ENCODE data around the gene CXADR. TPM values are rescaled to one million over a fixed set of nuclear protein-coding genes. Genes with fewer than 3 reads are reported as not detected.

Gene CXADR
- total RNA-seq, 3 donors from 2014 or later: 31.5 to 85.9 (median 85.4) TPM

GRCh38 chr21:17560377-17561025 is 47.7 kb downstream of the CXADR start:
- Histone ChIP-seq H3K36me3 (ENCODE audit: low read depth) (no peaks in the 10 kb centered on the region), H3K4me3 (no peak overlapping the region), H3K4me1 (ENCODE audit: low read depth) (no peaks in the 10 kb centered on the region), H3K9me3 (no peaks in the 10 kb centered on the region)
- intact Hi-C loops (cut with DNase I, micrococcal nuclease): no loop called here
- no peak for TF ChIP-seq CTCF (IDR thresholded peaks at IDR 0.05)
- DNase-seq: no peak
- no peak for ATAC-seq

- DNase-seq: no peak
- Histone ChIP-seq H3K4me1 (ENCODE audit: low read depth) (no peaks in the 10 kb centered on the region), H3K4me3 (no peak overlapping the region), H3K36me3 (ENCODE audit: low read depth) (no peaks in the 10 kb centered on the region), H3K9me3 (no peaks in the 10 kb centered on the region)
- intact Hi-C loops (cut with DNase I, micrococcal nuclease): no loop called here
- TF ChIP-seq CTCF (IDR thresholded peaks at IDR 0.05): no peak
- no peak for ATAC-seq
Observed at GRCh38 chr21:17570786-17571185, 57.9 kb downstream of the CXADR start.

GRCh38 chr21:17572431-17572830 is 59.6 kb downstream of the CXADR start:
- ATAC-seq (no peak), DNase-seq (no peak)
- Histone ChIP-seq H3K36me3 (ENCODE audit: low read depth) (no peaks in the 10 kb centered on the region), H3K4me3 (no peak overlapping the region), H3K9me3 (no peaks in the 10 kb centered on the region), H3K4me1 (ENCODE audit: low read depth) (no peaks in the 10 kb centered on the region)
- TF ChIP-seq CTCF (IDR thresholded peaks at IDR 0.05): no peak
- intact Hi-C loops (cut with DNase I, micrococcal nuclease): no loop called here

GRCh38 chr21:17575076-17575475 is 62.2 kb downstream of the CXADR start:
- ATAC-seq (no peak), DNase-seq (no peak)
- no peak for TF ChIP-seq CTCF (IDR thresholded peaks at IDR 0.05)
- H3K36me3 ChIP-seq (ENCODE audit: low read depth): no peaks in the 10 kb centered on the region
- H3K4me1 ChIP-seq (ENCODE audit: low read depth): peaks cover 4% of the 10 kb centered on the region
- intact Hi-C loops (cut with DNase I, micrococcal nuclease): no loop called here
- H3K4me3 ChIP-seq: no peak overlapping the region
- H3K9me3 ChIP-seq: no peaks in the 10 kb centered on the region

- ATAC-seq (no peak), DNase-seq (no peak)
- no peaks in the 10 kb centered on the region for H3K36me3 ChIP-seq (ENCODE audit: low read depth)
- intact Hi-C loops (cut with DNase I, micrococcal nuclease): no loop called here
- H3K9me3 ChIP-seq: no peaks in the 10 kb centered on the region
- H3K4me1 ChIP-seq (ENCODE audit: low read depth): peaks cover 4% of the 10 kb centered on the region
- no peak for TF ChIP-seq CTCF (IDR thresholded peaks at IDR 0.05)
- H3K4me3 ChIP-seq: no peak overlapping the region
Observed at GRCh38 chr21:17576080-17576835, 63.4 kb downstream of the CXADR start.

Data from mucosa of descending colon (tissue), 3 donors.